GM18520 (cell line): ENCODE data around the gene NBPF12.
"Not testable (repeated sequence)": the region's sequence is repeated elsewhere in the genome, so short reads cannot be mapped to it uniquely, and the experiment has no call there.

Experiments used
- ATAC-seq: cut with Tn5 transposase; IDR thresholded peaks from one replicate; pipeline ENCODE4 v1.9.1; 2021; ENCODE audit not compliant: unreplicated experiment

NBPF12 gene

DNA sequence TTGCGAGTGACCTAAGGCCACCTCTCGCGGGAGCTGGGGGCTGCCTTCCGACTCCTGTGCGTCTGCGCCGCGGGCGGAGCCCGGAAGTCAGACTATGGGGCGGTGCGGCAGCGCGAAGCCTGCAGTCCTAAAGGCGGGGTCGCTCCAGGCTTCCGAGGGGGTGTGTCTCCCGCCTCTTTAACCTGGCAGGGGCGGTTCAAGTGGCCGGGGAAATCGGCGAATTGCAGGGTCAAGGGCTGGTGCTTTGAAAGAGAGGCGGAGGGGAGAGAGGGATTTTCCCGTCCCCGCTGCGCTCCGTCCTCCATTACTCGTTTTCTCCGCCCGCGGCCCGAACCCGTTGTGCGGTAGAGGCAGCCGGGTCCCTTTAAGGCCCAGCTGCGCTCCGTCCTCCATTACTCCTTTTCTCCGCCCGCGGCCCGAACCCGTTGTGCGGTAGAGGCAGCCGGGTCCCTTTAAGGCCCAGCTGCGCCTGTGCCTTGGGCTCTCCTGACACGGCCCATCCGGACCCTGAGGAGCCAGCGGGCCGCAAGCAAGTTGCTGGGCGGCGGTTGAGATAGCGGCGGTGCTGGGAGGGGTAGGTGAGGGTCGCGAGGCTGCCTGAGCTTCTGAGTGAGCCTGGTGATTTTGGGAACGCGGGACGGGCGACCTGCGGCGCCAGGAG, at the start of gene NBPF12:
NBPF12 (plus strand) TSS at position 83 of the 661 bp plus-strand sequence. CDS start 21,820 bp downstream, outside the sequence.
- peak; percentile 72 for ATAC-seq

- ATAC-seq, result not testable (repeated sequence)
Observed at GRCh38 chr1:146891355-146891754, 46.8 kb upstream of the NBPF12 start.

- not testable (repeated sequence) for ATAC-seq
Observed at GRCh38 chr1:146892331-146892730, 45.8 kb upstream of the NBPF12 start.

DNA sequence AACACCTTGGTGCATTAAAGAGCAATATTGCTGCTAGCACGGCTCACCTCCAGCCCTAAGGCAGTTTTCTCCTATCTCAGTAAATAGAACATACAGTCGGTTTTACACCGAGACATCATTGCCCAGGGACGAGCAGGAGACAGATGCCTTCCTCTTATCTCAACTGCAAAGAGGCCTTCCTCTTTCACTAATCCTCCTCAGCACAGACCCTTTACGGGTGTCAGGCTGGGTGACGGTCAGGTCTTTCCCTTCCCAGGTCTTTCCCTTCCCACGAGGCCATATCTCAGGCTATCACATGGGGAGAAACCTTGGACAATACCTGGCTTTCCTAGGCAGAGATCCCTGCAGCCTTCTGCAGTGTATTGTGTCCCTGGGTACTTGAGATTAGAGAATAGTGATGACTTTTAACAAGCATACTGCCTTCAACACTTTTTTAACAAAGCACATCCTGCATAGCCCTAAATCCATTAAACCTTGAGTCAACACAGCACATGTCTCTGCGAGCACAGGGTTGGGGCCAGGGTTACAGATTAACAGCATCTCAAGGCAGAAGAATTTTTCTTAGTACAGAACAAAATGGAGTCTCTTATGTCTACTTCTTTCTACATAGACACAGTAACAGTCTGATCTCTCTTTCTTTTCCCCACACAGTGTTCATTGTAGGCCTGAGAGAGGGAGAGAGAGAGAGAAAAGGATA, 30.4 kb upstream of the NBPF12 start:
- not testable (repeated sequence) for ATAC-seq

- not testable (repeated sequence) for ATAC-seq
Observed at GRCh38 chr1:146912975-146913374, 25.1 kb upstream of the NBPF12 start.

DNA sequence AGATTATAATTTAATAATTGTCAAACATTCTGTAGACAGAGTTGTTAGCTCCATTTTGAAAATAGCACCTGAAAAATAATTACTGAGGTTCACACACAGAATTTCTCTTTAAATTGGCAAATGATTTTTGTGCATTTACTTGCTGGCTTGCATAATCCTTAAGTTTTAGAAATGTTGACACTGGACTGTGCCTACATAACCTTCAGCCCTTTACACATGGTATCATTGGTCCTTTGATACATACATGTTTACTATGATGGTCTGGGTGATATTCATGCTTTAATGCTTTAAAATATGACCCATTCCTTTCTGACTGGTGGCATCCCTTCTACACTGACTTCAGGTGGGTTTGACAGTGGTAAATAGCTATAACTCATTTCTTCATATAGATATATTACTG, 17.3 kb upstream of the NBPF12 start:
- ATAC-seq, result not testable (repeated sequence)

DNA sequence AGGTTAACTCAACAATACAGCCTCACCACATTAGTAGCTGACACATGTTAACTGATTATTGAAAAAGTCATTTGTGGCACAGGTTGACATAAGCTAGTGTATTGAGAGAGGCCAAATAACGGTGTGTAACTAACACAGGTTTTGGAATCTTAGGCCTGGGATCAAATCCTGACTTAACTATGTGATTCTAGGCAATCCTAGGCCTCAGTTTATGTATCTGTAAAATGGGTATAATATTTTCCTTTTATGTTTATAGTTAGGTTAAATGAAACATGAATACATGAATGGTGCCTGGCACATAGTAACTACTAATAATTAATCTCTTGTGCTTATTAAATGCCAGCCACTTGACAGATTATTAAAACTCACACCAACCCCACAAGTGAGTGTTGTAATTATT, 15.5 kb upstream of the NBPF12 start:
- not testable (repeated sequence) for ATAC-seq

GRCh38 chr1:146924106-146924505, 14.0 kb upstream of the NBPF12 start:
- not testable (repeated sequence) for ATAC-seq

DNA sequence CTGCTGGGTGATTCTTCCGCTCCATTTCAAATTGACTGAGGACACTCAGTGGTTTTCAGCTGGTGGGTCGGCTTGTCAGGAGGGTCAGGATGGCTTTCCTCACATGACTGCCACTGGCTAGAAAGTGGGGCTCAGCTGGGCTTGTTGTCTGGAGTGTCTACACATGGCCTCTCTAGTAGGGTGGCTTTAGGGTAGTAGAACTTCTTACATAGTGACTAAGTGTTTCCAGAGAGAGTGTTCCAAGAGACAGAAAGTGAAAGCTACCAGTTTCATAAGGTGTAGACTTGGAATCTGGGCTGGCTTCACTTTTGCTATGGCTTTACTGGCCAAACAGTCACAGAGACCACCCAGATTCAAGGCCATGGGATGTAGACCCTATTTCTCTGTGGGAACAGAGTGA, 11.7 kb upstream of the NBPF12 start:
- not testable (repeated sequence) for ATAC-seq

GRCh38 chr1:146930225-146930624, 7.9 kb upstream of the NBPF12 start:
- not testable (repeated sequence) for ATAC-seq

DNA sequence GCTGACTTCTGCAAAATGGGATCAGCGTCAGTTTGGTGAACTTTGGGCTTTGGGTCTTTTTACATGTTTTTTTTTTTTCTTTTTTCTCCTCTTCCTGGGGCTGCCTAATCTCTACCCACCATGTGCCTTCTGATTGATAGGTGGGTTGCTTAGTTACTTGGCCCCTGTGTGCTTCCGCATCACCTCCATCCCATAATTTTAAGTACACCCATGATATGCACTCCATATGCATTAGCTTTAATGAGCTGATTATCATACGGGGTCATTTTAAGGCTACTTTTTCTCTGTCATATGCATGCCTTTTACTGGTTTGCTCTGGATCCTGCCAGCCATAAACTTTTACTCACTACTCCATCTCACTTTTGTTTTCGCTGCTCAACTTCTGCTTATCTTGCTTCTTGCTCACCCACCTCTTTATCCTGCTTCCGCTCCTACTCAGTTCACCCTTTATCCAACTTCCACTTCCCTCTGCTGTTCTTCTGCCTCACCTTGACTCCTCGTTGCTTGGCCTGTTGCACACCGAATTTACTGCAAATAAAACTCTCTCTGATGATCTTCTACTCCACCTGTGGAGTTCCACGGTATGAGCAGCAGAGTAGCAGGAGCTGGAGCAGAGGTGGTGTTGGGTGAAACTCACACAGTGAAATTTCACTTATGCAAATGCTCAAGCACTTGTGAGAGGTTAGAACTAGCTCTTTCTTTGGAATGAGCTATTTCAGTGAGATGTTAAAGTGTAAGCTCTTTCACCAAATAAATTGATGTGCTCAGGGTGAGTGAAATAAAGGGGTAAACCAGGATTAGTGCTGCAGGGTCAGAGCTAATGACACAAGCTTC, 3.5 kb upstream of the NBPF12 start:
- ATAC-seq, result not testable (repeated sequence)

- ATAC-seq, result not testable (repeated sequence)
Observed at GRCh38 chr1:146937462-146937861, 662 bp upstream of the NBPF12 start.

DNA sequence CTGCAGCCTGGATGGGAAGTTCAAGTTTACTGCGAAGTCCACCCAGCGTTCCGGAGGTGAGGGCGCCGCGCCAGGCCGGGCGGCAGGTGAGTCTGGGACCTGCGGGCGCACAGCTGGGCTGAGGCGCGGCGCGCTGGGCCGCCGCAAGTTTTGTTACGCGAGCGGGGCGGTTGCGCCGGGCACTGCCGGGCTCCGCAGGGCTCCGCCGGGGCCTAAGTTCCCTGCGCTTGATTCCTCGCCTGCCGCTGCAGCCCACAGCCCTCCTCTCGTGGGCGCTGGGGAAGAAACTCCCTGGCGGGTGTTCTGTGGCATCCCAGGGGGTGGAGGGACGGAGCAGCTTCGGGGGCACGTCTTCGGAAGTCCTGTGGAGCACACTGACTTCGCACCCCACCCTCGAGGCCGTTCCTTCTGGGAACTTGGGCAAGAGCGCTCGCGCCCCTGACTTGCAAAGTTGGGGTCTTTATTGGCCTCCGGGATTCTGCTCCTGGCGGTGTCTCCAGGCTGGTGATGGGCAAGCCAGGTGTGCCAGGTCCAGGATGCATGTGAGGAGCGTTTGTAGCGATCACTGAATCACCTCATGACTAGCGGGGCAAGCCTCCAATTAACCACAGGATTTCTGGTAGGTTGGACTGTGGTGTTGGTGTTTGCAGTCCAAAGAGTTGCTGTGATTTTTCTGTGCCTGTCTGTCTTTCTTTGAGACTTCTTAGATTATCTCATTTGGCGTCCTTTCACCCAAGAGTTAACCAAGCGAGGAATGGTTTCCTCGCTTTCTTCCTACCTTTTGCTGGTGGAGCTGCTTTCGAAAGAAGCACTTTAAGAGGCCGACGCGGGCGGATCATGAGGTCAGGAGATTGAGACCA, 1.0 kb downstream of the NBPF12 start:
- ATAC-seq, result peak; percentile 13

DNA sequence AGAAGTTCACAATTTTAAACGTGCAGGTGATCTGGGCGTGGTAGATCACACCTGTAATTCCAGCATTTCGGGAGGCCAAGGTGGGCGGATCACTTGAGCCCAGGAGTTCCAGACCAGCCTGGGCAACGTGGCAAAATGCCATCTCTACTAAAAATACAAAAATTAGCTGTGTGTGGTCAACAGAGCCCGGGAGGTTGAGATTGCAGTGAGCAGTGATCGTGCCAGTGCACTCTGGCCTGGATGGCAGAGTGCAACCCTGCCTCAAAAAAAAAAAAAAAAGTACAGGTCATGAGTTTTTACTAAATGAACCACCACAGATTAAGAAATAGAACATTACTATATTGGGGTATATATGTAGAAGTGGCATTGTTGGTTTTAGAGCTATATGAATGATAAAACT, 2.2 kb downstream of the NBPF12 start:
- ATAC-seq, result not testable (repeated sequence)

GRCh38 chr1:146943342-146943886, 5.3 kb downstream of the NBPF12 start:
- not testable (repeated sequence) for ATAC-seq

- not testable (repeated sequence) for ATAC-seq
Observed at GRCh38 chr1:146948127-146948526, 10.0 kb downstream of the NBPF12 start.

- ATAC-seq, result not testable (repeated sequence)
Observed at GRCh38 chr1:146964340-146964739, 26.2 kb downstream of the NBPF12 start.

DNA sequence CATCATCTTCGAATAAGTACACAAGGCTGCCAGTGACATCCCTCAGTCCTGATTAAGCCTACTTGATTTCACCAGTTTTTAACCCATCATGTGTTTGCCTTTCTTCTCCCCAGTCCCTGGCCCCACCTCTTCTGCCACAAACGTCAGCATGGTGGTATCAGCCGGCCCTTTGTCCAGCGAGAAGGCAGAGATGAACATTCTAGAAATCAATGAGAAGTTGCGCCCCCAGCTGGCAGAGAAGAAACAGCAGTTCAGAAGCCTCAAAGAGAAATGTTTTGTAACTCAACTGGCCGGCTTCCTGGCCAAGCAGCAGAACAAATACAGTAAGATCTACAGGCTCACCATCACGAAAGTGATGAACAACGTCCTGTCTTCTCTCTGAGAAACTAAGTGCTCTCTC, 28.2 kb downstream of the NBPF12 start:
- not testable (repeated sequence) for ATAC-seq

DNA sequence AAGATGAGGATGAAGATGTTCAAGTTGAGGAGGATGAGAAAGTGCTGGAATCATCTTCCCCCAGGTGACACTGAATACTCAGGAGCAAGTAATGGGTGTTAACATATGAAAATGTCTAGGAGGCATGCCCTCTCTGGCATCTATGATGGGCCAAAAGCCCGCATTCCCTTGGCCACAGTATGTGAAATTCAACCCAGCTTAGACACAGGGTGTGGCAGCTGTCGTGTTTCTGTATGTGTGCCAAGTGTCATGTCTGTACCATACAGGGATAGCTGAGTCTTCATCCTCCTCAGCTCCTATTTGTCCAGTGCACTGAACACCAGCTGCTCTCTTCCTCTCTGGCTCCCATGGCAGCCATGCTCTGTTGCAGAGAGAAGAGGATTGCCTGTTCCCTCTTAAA, 32.5 kb downstream of the NBPF12 start:
- not testable (repeated sequence) for ATAC-seq

GRCh38 chr1:146972681-146973080, 34.6 kb downstream of the NBPF12 start:
- ATAC-seq, result not testable (repeated sequence)
